Activated naive CD4-positive, alpha-beta T cell treated with Interleukin-2 at 50 U/mL for 16 hours (primary cell): ENCODE measurements around the gene HTT.

Source experiments
- DNase-seq: peaks from one replicate; pipeline ENCODE4 v3.0.0-alpha.2; 2020

HTT gene

DNA sequence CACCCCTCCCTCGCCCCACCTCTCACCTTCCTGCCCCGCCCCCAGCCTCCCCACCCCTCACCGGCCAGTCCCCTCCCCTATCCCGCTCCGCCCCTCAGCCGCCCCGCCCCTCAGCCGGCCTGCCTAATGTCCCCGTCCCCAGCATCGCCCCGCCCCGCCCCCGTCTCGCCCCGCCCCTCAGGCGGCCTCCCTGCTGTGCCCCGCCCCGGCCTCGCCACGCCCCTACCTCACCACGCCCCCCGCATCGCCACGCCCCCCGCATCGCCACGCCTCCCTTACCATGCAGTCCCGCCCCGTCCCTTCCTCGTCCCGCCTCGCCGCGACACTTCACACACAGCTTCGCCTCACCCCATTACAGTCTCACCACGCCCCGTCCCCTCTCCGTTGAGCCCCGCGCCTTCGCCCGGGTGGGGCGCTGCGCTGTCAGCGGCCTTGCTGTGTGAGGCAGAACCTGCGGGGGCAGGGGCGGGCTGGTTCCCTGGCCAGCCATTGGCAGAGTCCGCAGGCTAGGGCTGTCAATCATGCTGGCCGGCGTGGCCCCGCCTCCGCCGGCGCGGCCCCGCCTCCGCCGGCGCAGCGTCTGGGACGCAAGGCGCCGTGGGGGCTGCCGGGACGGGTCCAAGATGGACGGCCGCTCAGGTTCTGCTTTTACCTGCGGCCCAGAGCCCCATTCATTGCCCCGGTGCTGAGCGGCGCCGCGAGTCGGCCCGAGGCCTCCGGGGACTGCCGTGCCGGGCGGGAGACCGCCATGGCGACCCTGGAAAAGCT lies at the start of gene HTT, which contains the start of gene HTT-AS:
Gene HTT (plus strand): TSS at position 604 of the 768 bp plus-strand sequence. CDS start 145 bp downstream, at position 749.
Gene HTT-AS (minus strand): TSS at position 461 of the 768 bp plus-strand sequence.
- peak; percentile 92 for DNase-seq

DNA sequence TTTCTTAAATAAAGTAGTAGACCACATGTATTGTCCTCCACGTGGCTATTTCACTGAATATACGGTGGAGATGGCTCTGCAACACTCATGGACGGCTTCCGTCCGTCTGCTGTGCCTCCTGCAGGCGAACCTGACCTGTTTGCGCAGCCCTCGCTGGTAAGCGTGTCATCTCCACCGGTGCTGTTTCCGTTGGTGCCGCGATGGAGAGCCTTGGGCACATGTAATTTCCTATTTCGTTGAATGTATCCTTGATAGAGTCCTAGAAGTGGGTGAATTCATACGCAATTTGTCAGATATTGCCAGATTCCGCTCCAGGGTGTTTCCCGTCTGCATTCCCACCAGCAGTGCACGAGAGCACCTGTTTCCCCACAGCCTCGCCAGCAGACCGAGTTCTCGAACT lies 48.6 kb upstream of the HTT start:
- DNase-seq: no peak

DNA sequence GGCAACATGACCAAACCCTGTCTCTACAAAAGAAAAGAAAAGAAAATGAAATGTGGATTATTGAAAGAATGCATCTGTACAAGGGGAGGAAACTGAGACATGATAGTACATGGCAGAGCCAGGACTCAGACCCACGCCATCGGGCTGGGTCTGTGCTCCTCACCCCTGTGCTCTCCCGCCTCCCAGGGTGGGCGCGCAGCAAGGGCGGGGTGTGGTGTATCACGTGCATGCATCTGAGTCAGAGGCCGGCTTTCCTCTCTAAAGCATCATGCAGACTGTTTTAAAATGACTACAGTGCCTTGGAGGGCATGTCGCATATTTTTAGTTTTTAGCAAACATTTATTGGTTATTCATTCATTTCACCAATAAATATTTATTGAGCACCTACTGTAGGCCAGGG lies 47.9 kb upstream of the HTT start:
- DNase-seq: no peak

DNA sequence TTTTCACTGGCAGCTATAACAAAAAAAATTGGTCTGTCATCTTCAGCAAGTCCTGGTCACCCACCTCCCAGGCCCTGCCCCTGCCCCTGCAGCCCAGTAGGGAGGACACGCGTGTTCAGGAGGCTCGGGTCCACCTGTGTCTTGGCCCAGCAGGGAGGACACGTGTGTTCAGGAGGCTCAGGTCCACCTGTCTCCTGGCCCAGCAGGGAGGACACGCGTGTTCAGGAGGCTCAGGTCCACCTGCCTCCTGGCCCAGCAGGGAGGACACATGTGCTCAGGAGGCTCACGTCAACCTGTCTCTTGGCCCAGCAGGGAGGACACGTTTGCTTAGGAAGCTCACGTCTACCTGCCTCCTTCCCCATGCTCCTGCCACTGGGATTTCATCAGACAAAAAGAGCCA lies 45.0 kb upstream of the HTT start:
- DNase-seq: no peak

DNA sequence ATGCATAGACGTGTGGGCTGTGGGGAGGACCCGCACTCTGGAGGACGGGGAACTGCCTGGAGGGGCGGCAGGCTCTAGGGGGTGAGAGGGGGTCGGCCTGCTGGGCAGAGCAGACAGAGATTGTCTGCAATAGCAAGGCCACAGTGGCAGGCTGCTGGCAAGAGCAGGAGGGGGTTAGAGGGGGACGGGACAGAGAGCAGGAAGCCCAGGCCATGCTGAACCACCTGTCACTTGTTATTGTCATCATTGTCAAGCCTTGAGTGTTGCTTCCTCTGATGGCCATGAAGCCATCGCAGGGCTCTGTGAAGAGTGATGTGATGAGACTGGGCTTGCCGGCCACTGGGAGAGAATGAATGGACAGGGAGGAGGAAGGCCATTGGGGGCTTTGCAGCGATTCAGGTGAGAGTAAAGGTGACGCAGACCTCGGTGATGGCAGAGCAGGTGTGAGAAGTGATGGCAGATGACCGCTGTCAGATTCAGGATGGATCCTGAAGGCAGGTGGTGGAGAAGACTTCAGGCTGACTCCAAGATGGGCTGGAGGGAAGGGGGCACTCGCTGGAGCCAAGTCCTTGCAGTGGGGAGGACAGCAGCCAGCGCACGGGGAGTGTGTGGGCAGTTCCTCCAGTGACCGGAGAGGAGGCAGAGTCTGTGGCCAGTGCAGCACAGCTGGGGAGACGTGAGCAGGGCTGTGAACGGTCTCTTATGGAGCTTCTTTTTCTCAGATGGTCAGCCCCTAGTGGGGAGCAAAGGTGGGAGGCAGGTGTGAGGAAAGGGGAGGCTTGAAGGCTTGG lies 43.7 kb upstream of the HTT start:
- no peak for DNase-seq

DNA sequence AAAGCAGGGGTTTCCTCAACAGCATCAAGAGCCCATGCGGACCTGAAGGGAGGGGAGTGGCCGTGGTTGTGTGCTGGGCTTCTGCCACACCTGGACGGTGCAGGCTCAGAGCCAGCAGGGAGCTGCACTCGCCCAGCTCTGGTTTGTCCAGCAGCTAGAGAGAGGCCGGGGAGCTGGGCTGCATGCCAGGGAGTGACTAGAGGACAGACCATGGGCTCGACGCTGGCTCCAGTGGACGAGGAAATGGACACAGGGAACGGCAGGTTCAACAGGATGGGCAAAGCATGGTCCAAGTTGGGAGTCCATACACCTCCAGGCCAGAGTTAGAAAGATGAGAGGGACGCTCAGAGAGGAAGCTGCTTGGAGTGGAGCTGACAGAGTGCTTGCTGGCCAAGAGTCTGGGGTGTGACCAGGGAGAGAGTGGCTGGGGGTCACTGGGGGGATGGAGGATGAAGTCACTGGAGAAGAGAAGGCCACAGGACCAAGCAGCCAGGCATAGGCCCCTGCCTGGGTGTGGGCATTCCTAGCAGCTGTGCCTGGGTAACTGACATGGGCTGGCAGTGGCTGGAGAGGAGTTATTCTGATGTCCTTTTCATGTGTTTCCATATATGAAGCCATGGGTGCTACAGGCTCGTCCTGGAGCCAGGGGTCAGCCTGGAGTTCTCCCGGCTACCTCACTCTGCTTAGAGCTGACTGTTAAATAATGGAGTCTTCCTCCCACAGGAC lies 43.0 kb upstream of the HTT start:
- DNase-seq: no peak

DNA sequence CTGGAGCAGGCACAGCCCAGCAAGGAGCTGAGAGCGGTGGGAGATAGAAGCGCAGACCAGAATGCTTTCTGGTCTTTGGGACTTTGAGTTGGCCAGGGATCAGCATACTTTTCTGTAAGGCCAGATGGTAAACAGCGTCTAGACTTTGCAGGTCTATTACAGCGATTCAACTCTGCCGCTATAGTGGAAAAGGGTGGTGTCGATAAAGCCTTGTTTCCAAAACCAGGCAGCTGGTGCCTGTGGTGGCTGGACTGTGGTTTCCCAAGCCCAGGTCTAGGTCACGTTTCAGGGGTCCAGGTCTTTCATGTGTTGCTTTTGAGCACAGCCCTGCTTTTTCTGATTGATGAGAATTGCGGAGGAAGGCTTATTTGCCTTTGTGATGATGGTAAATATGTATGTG lies 40.2 kb upstream of the HTT start:
- no peak for DNase-seq

DNA sequence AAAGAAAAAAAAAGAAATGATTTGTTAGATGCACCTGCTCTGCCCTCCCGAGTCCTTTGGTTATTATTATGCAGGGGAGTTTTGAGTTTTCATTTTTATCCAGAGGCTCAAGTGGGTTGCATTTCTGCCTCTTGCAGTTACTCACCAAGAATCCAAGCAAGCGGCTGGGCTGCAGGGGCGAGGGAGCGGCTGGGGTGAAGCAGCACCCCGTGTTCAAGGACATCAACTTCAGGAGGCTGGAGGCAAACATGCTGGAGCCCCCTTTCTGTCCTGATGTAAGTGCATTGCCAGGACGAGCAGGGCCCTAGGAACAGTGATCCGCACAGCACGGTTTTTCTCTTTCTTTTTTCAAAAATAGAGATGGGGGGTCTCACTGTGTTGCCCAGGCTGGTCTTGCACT lies 39.2 kb upstream of the HTT start:
- DNase-seq: no peak

DNA sequence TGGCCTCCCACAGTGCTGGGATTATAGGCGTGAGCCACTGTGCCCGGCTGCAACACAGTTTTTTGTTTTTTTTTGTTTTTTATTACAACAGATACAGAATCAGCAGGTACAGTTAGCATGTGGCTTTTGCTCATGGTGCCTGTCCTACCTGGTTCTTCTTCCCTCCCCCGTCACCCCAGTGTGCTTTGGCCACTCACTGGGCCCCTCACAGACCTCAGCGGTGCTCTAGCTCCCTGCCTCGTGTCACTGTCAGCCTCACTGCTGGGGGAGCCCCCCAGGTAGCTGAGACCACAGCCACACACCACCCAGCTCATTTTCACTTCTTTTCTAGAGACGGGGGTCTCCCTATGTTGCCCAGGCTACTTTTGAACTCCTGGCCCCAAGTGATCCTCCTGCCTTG lies 38.8 kb upstream of the HTT start:
- DNase-seq: no peak

DNA sequence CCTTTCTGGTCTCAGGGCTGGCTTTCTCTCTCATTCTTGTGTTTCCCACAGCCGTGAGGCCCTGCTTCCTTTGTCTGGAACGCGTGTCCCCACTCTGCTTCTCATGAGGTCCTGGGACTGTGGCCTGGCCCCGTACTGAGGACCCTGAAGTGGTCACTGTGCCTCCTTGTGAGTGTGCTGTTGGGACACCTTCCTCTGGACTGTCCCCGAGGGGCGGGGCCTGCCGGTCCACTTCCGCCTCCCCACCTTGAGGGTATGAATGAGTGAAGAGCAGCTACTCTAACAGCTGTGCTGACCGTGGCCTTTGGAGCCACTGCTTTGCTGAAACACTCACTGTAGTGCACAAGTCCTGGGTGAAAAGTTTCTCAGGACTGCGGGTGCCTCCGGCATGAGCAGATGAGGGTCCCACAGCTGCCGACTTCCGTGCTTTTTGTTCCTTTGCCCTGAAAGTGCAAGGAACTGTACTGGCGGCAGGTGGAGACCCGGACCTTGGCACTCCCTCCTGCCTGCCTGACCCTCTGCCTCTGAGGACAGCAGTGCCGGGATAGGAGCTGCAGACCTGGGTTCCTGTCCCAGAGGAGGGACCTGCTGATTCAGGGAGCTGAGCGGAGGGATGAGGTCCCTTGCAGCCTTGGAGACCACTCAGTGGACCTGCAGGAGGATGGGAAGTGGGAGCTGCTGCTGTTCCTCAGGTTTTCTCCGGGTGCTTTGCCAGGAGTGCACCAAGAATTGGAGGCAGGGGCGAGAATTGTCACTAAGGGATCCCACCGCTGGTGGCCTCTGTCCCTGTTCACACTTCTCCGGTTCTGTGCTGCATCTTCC lies 38.1 kb upstream of the HTT start:
- no peak for DNase-seq

DNA sequence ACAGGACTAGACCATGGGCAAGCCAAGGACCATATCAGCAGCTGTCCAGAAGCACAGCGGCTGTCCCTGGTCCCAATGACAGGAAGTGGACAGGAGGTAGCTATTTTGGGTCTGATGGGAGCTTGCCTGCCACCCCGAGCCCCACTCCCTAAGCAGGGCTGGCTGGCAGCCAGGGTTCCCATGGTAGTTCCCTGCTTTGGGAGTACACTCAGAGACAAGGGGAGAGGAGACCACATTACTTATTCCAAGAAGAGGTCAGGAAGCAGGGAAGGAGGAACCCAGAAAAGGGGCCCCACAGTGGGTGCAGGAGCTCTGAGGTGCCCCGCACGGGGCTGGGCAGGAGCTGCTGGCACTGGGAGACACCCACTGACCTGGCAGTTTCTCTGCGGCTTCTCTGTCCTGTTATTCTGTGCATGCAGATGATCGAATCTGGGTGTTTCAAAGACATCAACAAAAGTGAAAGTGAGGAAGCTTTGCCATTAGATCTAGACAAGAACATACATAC lies 36.5 kb upstream of the HTT start:
- DNase-seq: no peak

DNA sequence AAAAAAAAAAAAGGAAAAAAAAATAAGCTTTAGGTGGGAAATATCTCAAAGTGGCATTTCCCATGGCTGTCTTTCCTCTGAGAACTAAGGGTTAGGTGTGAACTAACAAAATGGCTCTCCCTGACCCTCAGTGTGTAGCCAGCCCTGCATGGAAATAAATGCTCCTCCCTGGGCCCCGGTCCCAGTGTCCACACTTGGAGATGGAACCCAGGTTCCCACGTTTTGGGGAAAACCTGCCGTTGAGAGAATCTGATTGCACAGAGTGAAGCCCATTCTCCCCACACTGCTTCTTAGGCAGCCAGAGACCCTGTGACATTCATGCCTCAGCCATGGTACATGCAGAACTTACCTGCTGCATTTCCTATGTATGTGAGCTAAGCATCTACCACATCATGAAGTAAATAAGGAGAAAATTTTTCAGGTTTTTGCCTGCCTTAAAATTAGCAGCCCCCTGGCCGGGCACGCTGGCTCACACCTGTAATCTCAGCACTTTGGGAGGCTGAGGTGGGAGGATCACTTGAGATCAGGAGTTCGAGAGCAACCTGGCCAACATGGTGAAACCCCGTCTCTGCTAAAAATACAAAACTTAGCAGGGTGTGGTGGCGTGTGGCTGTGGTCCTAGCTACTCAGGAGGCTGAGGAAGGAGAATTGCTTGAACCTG lies 34.6 kb upstream of the HTT start:
- no peak for DNase-seq

DNA sequence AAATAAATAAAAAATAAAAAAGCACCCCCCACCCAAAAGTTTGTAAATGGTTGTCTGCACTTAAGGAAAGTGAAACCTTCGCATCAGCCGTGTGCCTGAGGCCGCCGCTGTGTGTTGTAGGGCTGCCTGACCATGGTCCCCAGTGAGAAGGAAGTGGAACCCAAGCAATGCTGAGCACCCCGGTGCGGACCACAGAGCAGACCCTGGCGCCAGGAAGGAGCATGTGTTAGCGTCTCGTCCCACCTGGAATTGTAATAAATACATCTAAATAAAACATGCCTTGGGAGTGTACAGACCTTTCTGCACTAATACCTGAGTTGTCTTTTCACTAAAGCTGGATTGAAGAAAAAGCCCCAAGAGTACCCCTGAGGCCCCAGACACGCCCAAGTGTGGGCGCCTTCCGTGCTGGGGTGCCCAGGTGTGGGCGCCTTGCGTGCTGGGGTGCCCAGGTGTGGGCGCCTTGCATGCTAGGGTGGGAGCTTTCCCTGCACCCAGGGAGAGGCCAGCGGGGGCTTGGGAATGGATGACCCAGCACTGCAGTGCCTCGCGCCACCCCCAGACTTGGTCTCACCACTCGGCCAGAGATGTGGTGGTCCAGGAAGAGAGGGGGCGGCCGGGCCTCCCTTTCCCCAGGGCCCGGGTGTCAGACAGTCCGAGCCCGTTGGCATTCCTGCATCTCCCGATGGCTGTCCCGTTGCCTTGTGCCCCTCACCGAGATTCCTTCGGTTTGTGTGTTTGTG lies 33.9 kb upstream of the HTT start:
- no peak for DNase-seq

DNA sequence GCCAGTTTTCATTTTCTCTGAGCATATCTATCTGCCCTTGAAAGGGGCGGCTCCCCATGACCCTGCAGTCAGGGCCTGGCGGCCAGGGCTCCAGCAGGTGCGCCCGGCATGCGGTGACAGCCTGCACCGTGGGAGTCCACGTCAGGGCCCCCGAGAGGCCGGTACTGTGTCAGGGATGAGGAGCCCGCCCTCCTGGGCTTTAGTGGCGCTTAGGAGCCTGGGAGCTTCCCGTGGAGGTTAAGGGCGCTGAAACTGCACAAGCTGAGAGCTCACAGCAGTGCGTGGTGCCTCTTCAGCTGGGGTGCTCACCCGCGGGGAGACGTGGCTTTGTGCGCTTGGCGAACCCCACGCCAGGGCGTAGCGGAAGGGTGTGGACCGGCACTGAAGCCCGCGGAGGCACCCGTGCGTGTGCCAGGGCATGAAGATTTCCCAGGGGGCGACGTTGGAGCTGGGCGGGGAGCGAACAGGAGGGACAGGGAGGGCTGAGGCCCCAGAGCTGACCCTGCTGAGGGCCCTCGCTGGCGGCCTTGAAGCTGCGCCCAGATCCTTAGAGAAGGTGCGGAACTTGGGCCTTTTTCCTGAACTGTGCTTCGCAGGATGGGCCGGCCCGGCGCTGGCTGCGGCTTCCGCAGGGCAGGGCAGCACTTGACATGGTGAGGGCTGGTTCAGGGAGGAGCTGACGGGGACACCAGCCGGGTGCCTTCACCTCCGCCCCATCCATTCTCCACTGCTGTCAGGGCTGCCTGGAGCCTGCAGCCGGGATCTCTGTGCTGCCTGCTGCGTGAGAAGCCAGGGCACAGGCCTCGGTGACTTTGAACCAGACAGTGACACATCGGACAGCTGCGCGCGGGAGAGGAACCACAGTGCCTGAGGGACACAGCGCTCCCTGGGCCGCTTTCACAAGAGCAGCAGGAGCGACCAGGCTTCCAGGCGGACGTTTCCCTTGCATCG lies 33.0 kb upstream of the HTT start:
- DNase-seq: peak; percentile 27

DNA sequence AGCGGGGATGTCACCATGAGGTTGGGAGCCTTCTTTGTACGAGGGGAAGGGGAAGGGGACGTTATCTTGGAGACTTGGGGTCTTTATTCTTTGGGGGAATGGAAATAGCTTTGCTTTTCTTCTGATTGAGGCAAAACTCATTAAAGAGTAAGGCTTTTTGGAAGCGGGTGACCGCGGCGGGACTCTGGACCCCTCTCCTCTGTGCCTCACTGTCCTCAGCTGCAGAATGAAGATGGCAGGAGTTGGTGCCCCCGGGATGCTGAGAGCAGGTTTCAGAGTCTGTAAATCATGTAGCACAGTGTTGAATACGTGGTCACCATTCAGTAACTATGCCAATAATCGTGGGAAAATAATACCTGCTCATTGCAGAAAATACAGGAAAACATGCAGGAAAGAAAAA lies 32.3 kb upstream of the HTT start:
- DNase-seq: no peak

DNA sequence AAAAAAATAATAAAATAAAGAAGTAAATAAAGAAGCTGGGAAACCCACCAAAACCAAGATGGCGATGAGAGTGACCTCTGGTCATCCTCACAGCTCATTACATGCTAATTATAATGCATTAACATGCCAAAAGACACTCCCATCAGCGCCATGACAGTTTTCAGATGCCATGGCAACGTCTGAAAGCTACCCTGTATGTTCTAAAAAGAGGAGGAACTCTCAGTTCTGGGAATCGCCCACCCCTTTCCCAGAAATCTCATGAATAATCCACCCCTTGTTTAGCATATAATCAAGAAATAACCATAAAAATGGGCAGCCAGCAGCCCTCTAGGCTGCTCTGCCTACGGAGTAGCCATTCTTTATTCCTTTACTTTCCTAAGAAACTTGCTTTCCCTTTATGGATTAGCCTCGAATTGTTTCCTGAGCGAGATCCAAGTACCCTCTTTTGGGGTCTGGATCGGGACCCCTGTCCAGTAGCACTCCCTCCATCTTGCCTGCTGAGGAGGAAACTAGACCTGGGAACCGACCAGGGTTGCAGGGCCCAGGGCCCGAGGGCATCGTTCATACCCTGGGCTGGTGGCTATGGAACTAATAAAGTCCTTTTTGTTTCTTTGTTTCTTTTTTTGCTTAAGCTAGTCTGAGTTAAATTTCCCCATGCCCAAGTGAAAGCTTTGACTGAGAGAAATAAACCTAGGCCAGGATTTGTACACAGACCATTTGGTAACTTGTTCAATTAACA lies 31.0 kb upstream of the HTT start:
- DNase-seq: no peak

DNA sequence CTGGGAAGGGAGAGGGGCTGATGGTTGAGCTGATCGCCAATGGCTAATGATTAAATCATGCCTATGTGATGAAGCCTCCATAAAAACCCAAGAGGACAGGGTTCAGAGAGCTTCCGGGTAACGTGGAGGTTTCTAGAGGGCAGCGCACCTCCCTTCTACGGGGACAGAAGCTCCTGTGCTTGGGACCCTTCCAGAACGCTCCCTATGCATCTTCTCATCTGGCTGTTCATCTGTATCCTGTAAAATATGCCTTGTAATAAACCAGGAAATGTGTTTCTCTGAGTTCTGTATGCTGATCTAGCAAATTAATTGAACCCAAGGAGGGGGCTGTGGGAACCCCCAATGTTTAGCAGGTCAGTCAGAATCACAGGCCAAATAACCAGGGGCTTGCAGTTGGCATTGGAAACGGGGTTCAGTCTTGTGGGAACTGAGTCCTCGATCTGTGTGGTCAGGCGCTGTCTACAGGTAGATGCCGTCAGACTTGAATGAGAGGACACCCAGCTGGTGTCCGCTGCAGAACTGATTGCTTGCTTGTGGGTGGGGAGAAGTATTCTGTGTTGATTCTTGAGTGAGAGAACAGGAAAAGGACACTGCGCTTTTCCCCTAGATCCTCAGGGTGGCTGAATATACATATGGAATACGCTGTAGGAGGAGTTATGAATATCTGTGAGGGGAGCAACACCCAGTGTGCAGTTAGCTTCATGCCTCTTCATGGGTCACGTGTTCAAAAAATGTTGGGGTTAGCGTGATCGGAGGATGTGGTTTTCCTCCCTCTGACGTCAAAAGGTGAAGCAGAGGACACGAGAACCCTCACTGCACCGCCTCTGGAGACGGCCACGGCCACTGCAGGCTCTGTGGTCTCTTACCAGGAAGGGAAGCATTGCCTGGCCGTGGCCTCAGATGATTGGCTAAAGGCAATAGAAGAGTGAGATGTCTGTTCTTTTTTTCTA lies 29.3 kb upstream of the HTT start:
- peak; percentile 63 for DNase-seq

DNA sequence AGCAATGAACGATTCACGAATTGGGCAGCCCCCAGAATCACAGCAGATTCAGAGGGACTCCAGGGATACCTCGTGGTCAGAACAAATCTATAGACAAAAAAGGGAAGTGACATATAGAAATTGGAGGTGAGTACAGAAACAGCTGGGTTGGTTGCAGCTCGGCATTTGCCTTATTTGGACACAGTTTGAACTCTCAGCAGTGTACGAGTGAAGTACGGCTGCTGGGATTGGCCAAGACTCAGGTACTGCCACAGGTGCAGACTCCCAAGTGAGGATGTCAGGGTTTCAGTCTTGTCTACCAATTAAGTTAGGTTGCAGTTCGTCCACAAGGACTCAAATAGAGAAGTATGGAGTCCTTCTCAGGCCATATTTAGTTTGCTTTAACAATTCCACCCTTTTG lies 28.3 kb upstream of the HTT start:
- no peak for DNase-seq
